Trophoblast cell (in vitro differentiated cells and primary cell): ENCODE results near the gene SLC10A3.

ENCODE experiments used
- DNase-seq, 2 donors: peaks; one replicate each; pipeline ENCODE4 v3.0.0-alpha.2; 2016
- H2AFZ ChIP-seq: 2 replicates; pipeline ENCODE4 v1.6.1; 2013; ENCODE audit warnings: low read length, moderate library complexity, mild to moderate bottlenecking; ENCODE audit not compliant: insufficient read depth, poor library complexity
- H2AK5ac ChIP-seq: 2 replicates; pipeline ENCODE4 v1.6.1; 2013; ENCODE audit warnings: mild to moderate bottlenecking, low read length
- H2BK120ac ChIP-seq: 2 replicates; pipeline ENCODE4 v1.6.1; 2013; ENCODE audit warnings: low read length, mild to moderate bottlenecking, moderate library complexity; ENCODE audit not compliant: insufficient read depth, poor library complexity
- H2BK12ac ChIP-seq: 2 replicates; pipeline ENCODE4 v1.6.1; 2013; ENCODE audit warnings: mild to moderate bottlenecking, low read length, moderate library complexity
- H2BK5ac ChIP-seq: 2 replicates; pipeline ENCODE4 v1.6.1; 2013; ENCODE audit warnings: low read length, low read depth, moderate library complexity, mild to moderate bottlenecking; ENCODE audit not compliant: poor library complexity
- H3K14ac ChIP-seq: 2 replicates; pipeline ENCODE4 v1.6.1; 2013; ENCODE audit warnings: mild to moderate bottlenecking, low read length
- H3K18ac ChIP-seq: 2 replicates; pipeline ENCODE4 v1.6.1; 2013; ENCODE audit warnings: mild to moderate bottlenecking, low read length
- H3K23ac ChIP-seq: 2 replicates; pipeline ENCODE4 v1.6.1; 2013; ENCODE audit warnings: low read length
- H3K27ac ChIP-seq: 2 replicates; pipeline ENCODE4 v1.5.1; 2013; ENCODE audit warnings: low read depth, mild to moderate bottlenecking, inconsistent platforms, low read length, moderate library complexity
- H3K27me3 ChIP-seq: 2 replicates; pipeline ENCODE4 v1.6.1; 2013; ENCODE audit warnings: inconsistent platforms, mild to moderate bottlenecking, low read length, moderate library complexity; ENCODE audit not compliant: insufficient read depth
- H3K36me3 ChIP-seq, 2 experiments: 1 replicate in 1 of 2; 2 replicates in 1 of 2; pipeline ENCODE4 v1.6.1; 2013; ENCODE audit warnings: low read length in 2 of 2, mild to moderate bottlenecking in 2 of 2, moderate library complexity in 1 of 2; ENCODE audit not compliant: insufficient read depth in 2 of 2, control insufficient read depth in 1 of 2
- H3K4ac ChIP-seq: 2 replicates; pipeline ENCODE4 v1.6.1; 2013; ENCODE audit warnings: low read depth, mild to moderate bottlenecking, low read length, moderate library complexity
- H3K4me1 ChIP-seq, 2 experiments: 1 replicate in 1 of 2; 2 replicates in 1 of 2; pipeline ENCODE4 v1.6.1; 2013; ENCODE audit warnings: low read length in 2 of 2, mild to moderate bottlenecking in 2 of 2, moderate library complexity in 1 of 2; ENCODE audit not compliant: insufficient read depth in 2 of 2, control insufficient read depth in 1 of 2
- H3K4me2 ChIP-seq: 2 replicates; pipeline ENCODE4 v1.6.1; 2013; ENCODE audit warnings: inconsistent platforms, mild to moderate bottlenecking, low read length, moderate library complexity
- H3K4me3 ChIP-seq: 2 replicates; pipeline ENCODE4 v1.5.1; 2013; ENCODE audit warnings: mild to moderate bottlenecking, low read depth, low read length, inconsistent platforms
- H3K79me1 ChIP-seq: one replicate; pipeline ENCODE4 v1.6.1; 2013; ENCODE audit warnings: low read length
- H3K79me2 ChIP-seq: 2 replicates; pipeline ENCODE4 v1.6.1; 2013; ENCODE audit warnings: low read length, mild to moderate bottlenecking; ENCODE audit not compliant: control insufficient read depth, insufficient read depth, poor library complexity
- H3K9ac ChIP-seq: 2 replicates; pipeline ENCODE4 v1.6.1; 2013; ENCODE audit warnings: mild to moderate bottlenecking, low read length
- H3K9me3 ChIP-seq: 2 replicates; pipeline ENCODE4 v1.6.1; 2013; ENCODE audit warnings: low read depth, mild to moderate bottlenecking, control low read depth, inconsistent platforms, low read length; ENCODE audit not compliant: insufficient read depth
- H4K12ac ChIP-seq: 2 replicates; pipeline ENCODE4 v1.6.1; 2013; ENCODE audit warnings: low read depth, mild to moderate bottlenecking, low read length, moderate library complexity
- H4K8ac ChIP-seq: 2 replicates; pipeline ENCODE4 v1.6.1; 2013; ENCODE audit warnings: low read depth, mild to moderate bottlenecking, low read length, moderate library complexity
- H4K91ac ChIP-seq: one replicate; pipeline ENCODE4 v1.6.1; 2013; ENCODE audit warnings: low read depth, mild to moderate bottlenecking, low read length, moderate library complexity
- WGBS: extraction: QIAGEN DNeasy Blood & Tissue Kit; methylation state at CpG from one replicate; pipeline ENCODE4 v1.1.7; 2013; ENCODE audit warnings: missing lambda C conversion rate; ENCODE audit not compliant: insufficient read length, insufficient coverage; ENCODE audit errors: extremely low coverage; 5-methylcytosine and 5-hydroxymethylcytosine counted together

The SLC10A3 gene

DNA sequence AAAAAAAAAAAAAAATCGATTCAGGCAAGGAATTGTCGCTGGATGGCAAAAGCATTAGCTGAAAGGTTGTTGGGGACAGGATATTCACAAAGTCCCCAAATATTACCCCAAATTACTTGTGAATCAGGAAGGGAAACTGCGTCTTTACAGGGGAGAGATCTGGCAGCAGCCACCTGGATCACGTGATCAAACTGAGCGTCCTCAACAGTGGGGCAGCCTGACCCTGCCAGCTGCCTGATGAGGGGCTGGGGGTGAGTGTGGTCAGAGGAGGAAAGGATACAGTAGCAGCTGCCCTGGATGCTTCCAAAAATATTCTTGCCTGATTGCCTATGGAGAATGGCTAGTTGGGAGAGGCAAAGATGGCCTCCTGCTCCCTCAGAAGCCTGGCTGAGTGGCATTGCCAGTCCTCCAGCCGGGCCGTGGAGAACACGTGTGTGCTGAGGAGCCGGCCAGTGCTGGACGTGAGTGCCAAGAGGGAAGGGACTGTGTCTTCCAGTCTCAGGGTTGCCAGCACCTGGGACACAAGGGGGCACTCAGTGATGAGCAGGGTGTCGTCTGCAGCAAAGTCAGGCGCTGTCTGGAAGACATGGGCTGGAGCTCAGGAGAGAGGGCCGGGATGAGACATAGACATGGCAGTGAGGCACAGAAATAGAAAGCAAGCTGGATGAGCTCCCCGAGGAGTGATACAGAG is 8.4 kb downstream of the SLC10A3 start:
- Histone ChIP-seq H2BK120ac (no peak overlapping the region), H4K91ac (no peak overlapping the region), H3K14ac (no peak overlapping the region), H3K4me2 (no peak overlapping the region), H2AK5ac (no peak overlapping the region), H4K8ac (no peak overlapping the region), H4K12ac (no peak overlapping the region), H3K9ac (no peak overlapping the region), H3K23ac (no peak overlapping the region), H3K18ac (no peak overlapping the region), H3K9me3 (no peaks in the 10 kb centered on the region), H3K36me3 (peaks cover 16 to 18% of the 10 kb centered on the region in 2 experiments), H3K4me1 (peaks cover 9 to 13% of the 10 kb centered on the region in 2 experiments), H3K4me3 (no peak overlapping the region), H3K4ac (no peak overlapping the region), H3K27ac (no peak overlapping the region), H2AFZ (no peak overlapping the region), H2BK12ac (no peak overlapping the region), H3K27me3 (no peaks in the 10 kb centered on the region), H3K79me1 (peaks cover 12% of the 10 kb centered on the region), H3K79me2 (peaks cover 6% of the 10 kb centered on the region), H2BK5ac (no peak overlapping the region)
- DNase-seq: no peak
- no CpG with 5 or more reads among the region's 14 CpGs for WGBS

DNA sequence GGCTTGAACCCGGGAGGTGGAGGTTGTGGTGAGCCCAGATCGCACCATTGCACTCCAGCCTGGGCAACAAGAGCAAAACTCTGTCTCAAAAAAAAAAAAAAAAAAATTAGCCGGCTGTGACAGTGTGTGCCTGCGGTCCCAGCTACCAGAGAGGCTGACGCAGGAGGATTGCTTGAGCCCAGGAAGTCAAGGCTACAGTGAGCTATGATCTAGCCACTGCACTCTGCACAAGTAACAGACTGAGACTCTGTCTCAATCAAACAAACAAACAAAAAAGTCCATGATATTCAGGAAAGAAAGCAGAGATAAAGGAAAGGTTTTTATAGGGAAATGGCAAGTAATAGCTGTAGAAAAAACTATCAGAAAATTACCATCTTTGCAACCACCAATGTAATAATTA is 9.2 kb downstream of the SLC10A3 start:
- Histone ChIP-seq H3K18ac (no peak overlapping the region), H3K4me2 (no peak overlapping the region), H3K36me3 (peaks cover 18% of the 10 kb centered on the region in 2 experiments), H2BK5ac (no peak overlapping the region), H3K14ac (no peak overlapping the region), H3K9me3 (no peaks in the 10 kb centered on the region), H3K79me2 (peaks cover 4% of the 10 kb centered on the region), H4K12ac (no peak overlapping the region), H3K27ac (no peak overlapping the region), H3K27me3 (no peaks in the 10 kb centered on the region), H2BK12ac (no peak overlapping the region), H2AK5ac (no peak overlapping the region), H3K4ac (no peak overlapping the region), H3K23ac (no peak overlapping the region), H2AFZ (no peak overlapping the region), H3K9ac (no peak overlapping the region), H3K4me3 (no peak overlapping the region), H3K4me1 (peaks cover 9 to 11% of the 10 kb centered on the region in 2 experiments), H2BK120ac (no peak overlapping the region), H3K79me1 (peaks cover 8% of the 10 kb centered on the region), H4K91ac (no peak overlapping the region), H4K8ac (no peak overlapping the region)
- no CpG with 5 or more reads among the region's 5 CpGs for WGBS
- no peak for DNase-seq

DNA sequence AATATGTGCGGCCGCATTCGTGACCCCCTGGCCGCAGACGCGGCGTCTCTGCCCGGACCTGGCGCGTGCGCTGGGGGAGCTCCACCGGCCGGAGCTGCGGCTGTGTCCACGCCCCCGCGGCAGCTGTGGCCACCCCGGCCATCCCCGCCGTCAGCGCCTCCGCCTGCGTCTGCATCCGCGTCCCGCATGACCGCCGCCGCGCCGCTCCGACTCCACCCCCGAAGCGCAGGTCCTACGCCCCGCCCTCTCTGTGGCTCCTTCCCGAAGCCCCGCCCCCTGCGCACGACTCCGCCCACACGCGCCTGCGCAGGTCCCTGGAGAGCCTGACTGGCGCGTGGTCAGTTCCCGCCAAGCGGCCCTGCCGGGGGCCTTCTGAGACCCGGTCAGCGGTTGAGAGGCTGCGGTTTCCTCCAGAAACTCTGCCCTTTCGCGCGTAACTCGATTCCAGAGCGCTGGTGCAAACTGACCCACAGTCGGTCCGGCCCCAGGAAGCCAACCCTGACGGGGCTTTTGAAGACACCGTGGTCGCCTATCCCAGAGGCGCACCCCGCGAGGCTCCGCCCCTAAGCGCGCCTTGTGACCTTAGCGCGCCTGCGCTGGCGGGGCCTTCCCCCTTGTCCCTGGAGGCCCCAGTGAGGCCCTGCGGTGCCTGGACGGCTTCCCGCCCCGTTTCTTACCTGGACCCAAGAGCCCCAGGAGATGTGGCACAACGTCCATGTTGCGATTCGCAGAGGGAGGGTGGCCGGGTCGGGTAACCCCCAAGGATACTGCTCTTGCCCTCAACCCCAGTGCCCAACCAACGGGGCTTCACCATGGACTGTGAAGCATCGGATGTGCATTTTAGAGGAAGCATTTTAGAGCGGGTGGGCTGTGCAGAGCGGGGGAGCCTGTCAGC is 11.5 kb downstream of the SLC10A3 start, which contains the start of gene LAGE3:
Gene LAGE3 (minus strand): TSS at position 554 of the 895 bp plus-strand sequence. CDS start 366 bp downstream, at position 188.
- Histone ChIP-seq H3K79me1 (peaks cover 5% of the 10 kb centered on the region), H3K4ac (no peak within 1 kb of the TSS), H3K79me2 (no peaks in the 10 kb centered on the region), H3K4me3 (peak within 1 kb of the TSS; percentile 68), H3K36me3 (peaks cover 3 to 4% of the 10 kb centered on the region in 2 experiments), H3K4me2 (peak within 1 kb of the TSS; percentile 80), H2AK5ac (peak within 1 kb of the TSS; percentile 49), H3K27ac (peak within 1 kb of the TSS; percentile 4), H3K9me3 (no peaks in the 10 kb centered on the region), H2AFZ (no peak within 1 kb of the TSS), H4K91ac (peak within 1 kb of the TSS; percentile 75), H2BK12ac (peak within 1 kb of the TSS; percentile 66), H3K23ac (no peak within 1 kb of the TSS), H3K4me1 (peaks cover 5% of the 10 kb centered on the region in 2 experiments), H2BK5ac (peak within 1 kb of the TSS; percentile 10), H3K14ac (peak within 1 kb of the TSS; percentile 30), H4K12ac (peak within 1 kb of the TSS; percentile 90), H3K9ac (no peak within 1 kb of the TSS), H3K27me3 (no peaks in the 10 kb centered on the region), H4K8ac (peak within 1 kb of the TSS; percentile 85), H3K18ac (peak within 1 kb of the TSS; percentile 59), H2BK120ac (peak within 1 kb of the TSS; percentile 72)
- peak; percentile 85 to 92 for DNase-seq
- no CpG with 5 or more reads among the region's 85 CpGs for WGBS

DNA sequence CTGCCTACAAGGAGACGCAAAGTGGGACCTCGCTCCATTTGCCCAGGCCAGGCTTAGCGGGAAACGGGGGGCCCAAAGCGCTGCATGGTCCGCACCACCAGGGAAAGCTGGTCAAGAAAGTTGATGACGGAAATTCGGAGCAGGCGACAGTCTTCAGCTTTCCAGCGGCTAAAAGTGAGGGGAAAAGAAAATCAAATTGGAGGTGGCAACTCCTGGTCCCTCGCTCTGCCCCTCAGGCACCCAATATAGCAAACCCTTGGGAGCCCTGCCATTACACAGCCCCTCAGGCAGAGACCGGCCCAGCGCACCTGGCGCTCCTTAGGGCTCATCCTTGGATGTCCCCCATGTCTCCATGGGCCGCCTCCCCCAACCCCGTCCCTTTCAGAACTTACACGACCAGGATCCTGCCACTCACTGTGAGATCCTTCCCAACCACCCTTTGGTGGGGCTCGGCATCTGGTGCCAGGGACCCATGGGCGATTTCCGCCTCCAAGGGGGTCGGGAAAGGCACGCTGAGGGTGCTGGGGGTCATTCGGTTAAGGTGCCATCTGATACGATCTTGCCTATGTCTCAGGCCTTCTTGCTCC is 12.4 kb downstream of the SLC10A3 start:
- peak overlapping the region; percentile 77 for H4K12ac ChIP-seq
- no peak overlapping the region for H3K27ac ChIP-seq
- H2AFZ ChIP-seq: no peak overlapping the region
- H2BK120ac ChIP-seq: no peak overlapping the region
- H3K4ac ChIP-seq: no peak overlapping the region
- peaks cover 10 to 11% of the 10 kb centered on the region in 2 experiments for H3K36me3 ChIP-seq
- H3K18ac ChIP-seq: no peak overlapping the region
- H3K9ac ChIP-seq: no peak overlapping the region
- H3K4me2 ChIP-seq: peak overlapping the region; percentile 80
- H3K9me3 ChIP-seq: no peaks in the 10 kb centered on the region
- no peaks in the 10 kb centered on the region for H3K27me3 ChIP-seq
- no peak overlapping the region for H3K23ac ChIP-seq
- peak overlapping the region; percentile 49 for H2AK5ac ChIP-seq
- H2BK5ac ChIP-seq: no peak overlapping the region
- H3K79me2 ChIP-seq: no peaks in the 10 kb centered on the region
- H4K91ac ChIP-seq: no peak overlapping the region
- no peak overlapping the region for H2BK12ac ChIP-seq
- peak overlapping the region; percentile 67 for H3K4me3 ChIP-seq
- peaks cover 5% of the 10 kb centered on the region in 2 experiments for H3K4me1 ChIP-seq
- H3K14ac ChIP-seq: no peak overlapping the region
- no peak for DNase-seq
- no CpG with 5 or more reads among the region's 24 CpGs for WGBS
- H3K79me1 ChIP-seq: peaks cover 5% of the 10 kb centered on the region
- H4K8ac ChIP-seq: no peak overlapping the region
